ENCODE measurements around the gene MET. TPM values are rescaled to one million over a fixed set of nuclear protein-coding genes. Genes with fewer than 3 reads are reported as not detected.

MET gene
- total RNA-seq, 1 experiment from 2014 or later = 5.0 TPM

GRCh38 chr7:116669769-116670168 is 2.2 kb upstream of the MET start:
- no peak overlapping the region for H3K4me2 ChIP-seq (ENCODE audit: insufficient read depth, insufficient read length, low read length)
- H3K9me3 ChIP-seq (ENCODE audit: control insufficient read depth, low read depth, low read length) = no peaks in the 10 kb centered on the region
- no peak overlapping the region for H3K4ac ChIP-seq (ENCODE audit: low read depth, low read length)
- no peak overlapping the region for H3K27ac ChIP-seq (ENCODE audit: insufficient read length, low read depth, low read length)
- H3K56ac ChIP-seq (ENCODE audit: insufficient read length, low read depth, low read length) = no peak overlapping the region
- no peaks in the 10 kb centered on the region for H3K36me3 Mint-ChIP-seq (ENCODE audit: insufficient read depth in 1 of 3, low read depth in 3 of 3)
- H4K5ac ChIP-seq (ENCODE audit: insufficient read length, low read depth, low read length) = no peak overlapping the region
- no peak overlapping the region for H4K91ac ChIP-seq (ENCODE audit: insufficient read length, low read depth, low read length)
- no peak overlapping the region for H2BK12ac ChIP-seq (ENCODE audit: insufficient read length, low read depth, low read length)
- no peaks in the 10 kb centered on the region for H3K4me1 ChIP-seq (ENCODE audit: insufficient read depth, low read length)
- H4K8ac ChIP-seq (replicated peaks; ENCODE audit: insufficient read length, low read depth, low read length) = no peak overlapping the region
- no peak overlapping the region for H2AFZ ChIP-seq (ENCODE audit: low read length)
- no peak overlapping the region for H2BK20ac ChIP-seq (ENCODE audit: low read depth, low read length, poor library complexity, severe bottlenecking)
- no peak overlapping the region for H3K9ac ChIP-seq (ENCODE audit: extremely low read depth, insufficient read length, low read length)
- WGBS (ENCODE audit: extremely low coverage, insufficient read length, low lambda C conversion rate) = no CpG with 5 or more reads among the region's 1 CpG
- H3K79me1 ChIP-seq (ENCODE audit: insufficient read depth, low read depth, low read length, poor library complexity, severe bottlenecking) = no peaks in the 10 kb centered on the region
- H3K23me2 ChIP-seq (ENCODE audit: insufficient read length, low read depth, low read length, poor library complexity, severe bottlenecking) = peaks cover 13% of the 10 kb centered on the region
- H3K18ac ChIP-seq (ENCODE audit: insufficient read length, low read depth, low read length) = no peak overlapping the region
- H3K27ac Mint-ChIP-seq = no peak overlapping the region; a peak in 1 of 7 replicates
- H2AK5ac ChIP-seq (ENCODE audit: insufficient read length, low read length) = no peak overlapping the region
- H2BK120ac ChIP-seq (ENCODE audit: low read depth, low read length, poor library complexity, severe bottlenecking) = no peak overlapping the region
- no peak overlapping the region for H2BK5ac ChIP-seq (ENCODE audit: insufficient read length, low read length)
- no peak overlapping the region for H3K4me3 Mint-ChIP-seq
- no peak for DNase-seq
- no peak for TF ChIP-seq CTCF (conservative IDR thresholded peaks at IDR 0.05)
- no peak overlapping the region for H3K14ac ChIP-seq (ENCODE audit: insufficient read depth, low read length)
- H4K20me1 ChIP-seq (ENCODE audit: control insufficient read depth, insufficient read depth, insufficient read length) = no peaks in the 10 kb centered on the region
- H3K79me2 ChIP-seq (ENCODE audit: insufficient read depth, low read length) = no peaks in the 10 kb centered on the region
- no peak overlapping the region for H2BK15ac ChIP-seq (ENCODE audit: low read depth, low read length)
- peaks cover 36% of the 10 kb centered on the region for H3K27me3 Mint-ChIP-seq (ENCODE audit: low read depth)
- no peak overlapping the region for H3T11ph ChIP-seq (ENCODE audit: low read length)
- no peak overlapping the region for H3K23ac ChIP-seq (ENCODE audit: insufficient read length, low read depth, low read length)
- H3K4me1 Mint-ChIP-seq = peaks cover 20 to 23% of the 10 kb centered on the region in 2 experiments
- no peaks in the 10 kb centered on the region for H3K9me3 Mint-ChIP-seq
- H3K27me3 ChIP-seq (ENCODE audit: insufficient read depth, low read length) = no peaks in the 10 kb centered on the region; the same call in 1 of the 2 replicates

Measured in H9 (cell line).